GM21717 (cell line): Measurements from ENCODE around the gene MFSD6.

Source experiments
- ATAC-seq: cut with Tn5 transposase; IDR thresholded peaks from one replicate; pipeline ENCODE4 v1.9.1; 2021; ENCODE audit warnings: mild to moderate bottlenecking, moderate library complexity; ENCODE audit not compliant: unreplicated experiment

The MFSD6 gene

GRCh38 chr2:190435031-190435670 lies 27.0 kb downstream of the MFSD6 start:
- ATAC-seq, result no peak

GRCh38 chr2:190436557-190436956 lies 28.4 kb downstream of the MFSD6 start:
- ATAC-seq, result no peak

- ATAC-seq, result no peak
These were observed 32.0 kb downstream of the MFSD6 start for GRCh38 chr2:190440113-190440512.

- ATAC-seq, result no peak
These were observed 33.4 kb downstream of the MFSD6 start for GRCh38 chr2:190441564-190441963.

- ATAC-seq, result no peak
These were observed 34.9 kb downstream of the MFSD6 start for GRCh38 chr2:190443055-190443454.

- no peak for ATAC-seq
These were observed 35.8 kb downstream of the MFSD6 start for GRCh38 chr2:190443778-190444481.

GRCh38 chr2:190444976-190445375 lies 36.8 kb downstream of the MFSD6 start:
- no peak for ATAC-seq

- no peak for ATAC-seq
These were observed 38.0 kb downstream of the MFSD6 start for GRCh38 chr2:190446193-190446592.

- no peak for ATAC-seq
These were observed 38.8 kb downstream of the MFSD6 start for GRCh38 chr2:190446750-190447516.

GRCh38 chr2:190447766-190448165 lies 39.6 kb downstream of the MFSD6 start:
- no peak for ATAC-seq

GRCh38 chr2:190449925-190450324 lies 41.8 kb downstream of the MFSD6 start:
- no peak for ATAC-seq

- ATAC-seq, result no peak
These were observed 42.2 kb downstream of the MFSD6 start for GRCh38 chr2:190450363-190450762.

GRCh38 chr2:190451561-190452176 lies 43.5 kb downstream of the MFSD6 start:
- ATAC-seq, result no peak

GRCh38 chr2:190452433-190452832 lies 44.3 kb downstream of the MFSD6 start:
- ATAC-seq, result peak; percentile 76

GRCh38 chr2:190454795-190455194 lies 46.6 kb downstream of the MFSD6 start:
- ATAC-seq, result no peak

- no peak for ATAC-seq
These were observed 47.4 kb downstream of the MFSD6 start for GRCh38 chr2:190455358-190456095.

- ATAC-seq, result no peak
These were observed 48.7 kb downstream of the MFSD6 start for GRCh38 chr2:190456833-190457232.

GRCh38 chr2:190457256-190457655 lies 49.1 kb downstream of the MFSD6 start:
- ATAC-seq, result no peak

- ATAC-seq, result no peak
These were observed 50.4 kb downstream of the MFSD6 start for GRCh38 chr2:190458352-190459107.

- no peak for ATAC-seq
These were observed 51.7 kb downstream of the MFSD6 start for GRCh38 chr2:190459881-190460280.
